Left lung (tissue), 10 donors: Measurements from ENCODE around the gene KIAA1614. TPM values are rescaled to one million over a fixed set of nuclear protein-coding genes. Genes with fewer than 3 reads are reported as not detected.

Experiments used
- ATAC-seq: fragments of 200-7000 bp; cut with Tn5 transposase; one replicate; pipeline ENCODE4 v1.9.1; 2020; ENCODE audit warnings: moderate library complexity
- DNase-seq, 4 donors: peaks; one replicate each; pipeline ENCODE4 v3.0.0-alpha.2; 2013 to 2020
- H3K27ac ChIP-seq, 2 donors: fragments of 200-600 bp; sonication (generic) in 1 of 2; one replicate each; pipeline versions ENCODE4 v1.5.0 to v1.8.0; 2020 to 2021
- H3K27me3 ChIP-seq, 2 donors: fragments of 200-600 bp; sonication (generic) in 1 of 2; one replicate each; pipeline versions ENCODE4 v1.5.0 to v1.8.0; 2020 to 2021
- H3K36me3 ChIP-seq, 2 donors: fragments of 200-600 bp; sonication (generic) in 1 of 2; one replicate each; pipeline versions ENCODE4 v1.5.0 to v1.8.0; 2020 to 2021
- H3K4me1 ChIP-seq, 2 donors: fragments of 200-600 bp; one replicate each; pipeline ENCODE4 v1.8.0; 2021
- H3K4me3 ChIP-seq, 2 donors: fragments of 200-600 bp; sonication (generic) in 1 of 2; one replicate each; pipeline versions ENCODE4 v1.5.0 to v1.8.0; 2020 to 2021; ENCODE audit warnings: mild to moderate bottlenecking in 1 of 2
- H3K9me3 ChIP-seq, 2 donors: fragments of 200-600 bp; sonication (generic) in 1 of 2; one replicate each; pipeline versions ENCODE4 v1.5.0 to v1.8.0; 2020 to 2021
- CTCF ChIP-seq, 2 donors: fragments of 200-600 bp; sonication (generic) in 1 of 2; IDR thresholded peaks; one replicate each; pipeline versions ENCODE4 v1.5.0 to v1.8.0; 2021; ENCODE audit warnings: antibody characterized with exemption in 2 of 2
- intact Hi-C, 2 donors: fragments of 100-400 bp; cut with DNase I; formaldehyde crosslinking; loops; one replicate each; pipeline versions ENCODE4 v1.11.2 to v1.14.2; 2022
- polyA plus RNA-seq, 6 donors: library from polyadenylated mRNA; unstranded; fragments of 120-200 nt; gene quantifications; one replicate each; pipeline ENCODE4 v1.2.1, GENCODE V29; 2013; ENCODE audit not compliant: insufficient read length in 6 of 6
- total RNA-seq, 2 donors: library from RNA; stranded (reverse); fragmentation: NEBNext Ultra II Directional; extraction: Animal tissue kit (Norgen Biotek cat#: 25700); gene quantifications; one replicate each; pipeline ENCODE4 v1.2.1, GENCODE V29; 2021
- donor health status: DM: no; HTN: yes; CAD: no.
- donor health status: DM: no; HTN: no; CAD: no.

The KIAA1614 gene
- total and polyA plus RNA-seq, 8 donors: 3.6 to 13.4 (median 9.7) TPM

- DNase-seq (no peak), ATAC-seq (no peak)
- Histone ChIP-seq H3K27me3 (no peaks in the 10 kb centered on the region), H3K36me3 (no peaks in the 10 kb centered on the region), H3K9me3 (no peaks in the 10 kb centered on the region), H3K4me1 (no peaks in the 10 kb centered on the region), H3K27ac (no peak overlapping the region), H3K4me3 (no peak overlapping the region)
- no peak for TF ChIP-seq CTCF (IDR thresholded peaks at IDR 0.05)
- intact Hi-C loops: no loop called here
Observed at GRCh38 chr1:180899262-180899661, 13.4 kb upstream of the KIAA1614 start.

GRCh38 chr1:180901076-180901990 is 11.4 kb upstream of the KIAA1614 start:
- no peak for TF ChIP-seq CTCF (IDR thresholded peaks at IDR 0.05)

GRCh38 chr1:180902541-180902940 is 10.2 kb upstream of the KIAA1614 start:
- H3K27me3 ChIP-seq: no peaks in the 10 kb centered on the region
- no peaks in the 10 kb centered on the region for H3K36me3 ChIP-seq
- no peak for TF ChIP-seq CTCF (IDR thresholded peaks at IDR 0.05)
- no peaks in the 10 kb centered on the region for H3K9me3 ChIP-seq
- intact Hi-C loops: no loop called here
- DNase-seq (no peak), ATAC-seq (no peak)
- H3K4me3 ChIP-seq: no peak overlapping the region
- no peaks in the 10 kb centered on the region for H3K4me1 ChIP-seq
- no peak overlapping the region for H3K27ac ChIP-seq

More at GRCh38 chr1:180901076-180901990, 11.4 kb upstream of the KIAA1614 start:
- Histone ChIP-seq H3K27me3 (no peaks in the 10 kb centered on the region), H3K4me3 (no peak overlapping the region), H3K9me3 (no peaks in the 10 kb centered on the region), H3K27ac (no peak overlapping the region), H3K36me3 (no peaks in the 10 kb centered on the region), H3K4me1 (no peaks in the 10 kb centered on the region)
- intact Hi-C loops: no loop called here
- DNase-seq (no peak), ATAC-seq (no peak)

GRCh38 chr1:180905927-180906326 is 6.8 kb upstream of the KIAA1614 start:
- peaks cover 0 to 10% of the 10 kb centered on the region in 2 donors for H3K27me3 ChIP-seq
- intact Hi-C loops: no loop called here
- TF ChIP-seq CTCF (IDR thresholded peaks at IDR 0.05): no peak
- no peak overlapping the region for H3K4me3 ChIP-seq
- H3K4me1 ChIP-seq: no peaks in the 10 kb centered on the region
- DNase-seq (no peak), ATAC-seq (no peak)
- no peaks in the 10 kb centered on the region for H3K36me3 ChIP-seq
- H3K9me3 ChIP-seq: no peaks in the 10 kb centered on the region
- no peak overlapping the region for H3K27ac ChIP-seq

GRCh38 chr1:180906511-180906910 is 6.2 kb upstream of the KIAA1614 start:
- no peak overlapping the region for H3K4me3 ChIP-seq
- intact Hi-C loops: no loop called here
- no peaks in the 10 kb centered on the region for H3K36me3 ChIP-seq
- peaks cover 0 to 16% of the 10 kb centered on the region in 2 donors for H3K27me3 ChIP-seq
- H3K9me3 ChIP-seq: no peaks in the 10 kb centered on the region
- DNase-seq (no peak), ATAC-seq (no peak)
- H3K27ac ChIP-seq: no peak overlapping the region
- TF ChIP-seq CTCF (IDR thresholded peaks at IDR 0.05): no peak
- peaks cover 0 to 3% of the 10 kb centered on the region in 2 donors for H3K4me1 ChIP-seq
